ENCODE data around the gene IGSF8.
"Not testable (repeated sequence)": the region's sequence is repeated elsewhere in the genome, so short reads cannot be mapped to it uniquely, and the experiment has no call there.

Gene IGSF8

GRCh38 chr1:160066829-160067745, 31.3 kb downstream of the IGSF8 start:
- no peak for DNase-seq (ENCODE audit: low read depth)

GRCh38 chr1:160064746-160065145, 33.7 kb downstream of the IGSF8 start:
- no peak for DNase-seq (ENCODE audit: low read depth)

GRCh38 chr1:160064164-160064563, 34.3 kb downstream of the IGSF8 start:
- DNase-seq (ENCODE audit: low read depth), result no peak

GRCh38 chr1:160063176-160063575, 35.2 kb downstream of the IGSF8 start:
- no peak for DNase-seq (ENCODE audit: low read depth)

GRCh38 chr1:160062230-160062532, 36.2 kb downstream of the IGSF8 start:
- DNase-seq (ENCODE audit: low read depth), result no peak

- no peak for DNase-seq (ENCODE audit: low read depth)
Measured at GRCh38 chr1:160061369-160062229, 36.8 kb downstream of the IGSF8 start.

- DNase-seq (ENCODE audit: low read depth), result no peak
Measured at GRCh38 chr1:160058087-160058486, 40.3 kb downstream of the IGSF8 start.

- no peak for DNase-seq (ENCODE audit: low read depth)
Measured at GRCh38 chr1:160056648-160057169, 41.7 kb downstream of the IGSF8 start.

- DNase-seq (ENCODE audit: low read depth), result no peak
Measured at GRCh38 chr1:160053548-160054365, 44.7 kb downstream of the IGSF8 start.

- no peak for DNase-seq (ENCODE audit: low read depth)
Measured at GRCh38 chr1:160052936-160053335, 45.5 kb downstream of the IGSF8 start.

GRCh38 chr1:160050619-160051018, 47.8 kb downstream of the IGSF8 start:
- DNase-seq (ENCODE audit: low read depth), result no peak

GRCh38 chr1:160050182-160050581, 48.2 kb downstream of the IGSF8 start:
- DNase-seq (ENCODE audit: low read depth), result not testable (repeated sequence)

GRCh38 chr1:160049101-160049500, 49.3 kb downstream of the IGSF8 start:
- DNase-seq (ENCODE audit: low read depth), result no peak

- no peak for DNase-seq (ENCODE audit: low read depth)
Measured at GRCh38 chr1:160048335-160048734, 50.1 kb downstream of the IGSF8 start.

GRCh38 chr1:160047111-160047991, 51.1 kb downstream of the IGSF8 start:
- DNase-seq (ENCODE audit: low read depth), result no peak

- DNase-seq (ENCODE audit: low read depth), result peak; percentile 27
Measured at GRCh38 chr1:160046494-160047110, 51.8 kb downstream of the IGSF8 start.

GRCh38 chr1:160045653-160046052, 52.8 kb downstream of the IGSF8 start:
- no peak for DNase-seq (ENCODE audit: low read depth)

- DNase-seq (ENCODE audit: low read depth), result no peak
Measured at GRCh38 chr1:160043543-160043942, 54.9 kb downstream of the IGSF8 start.
